A549 (cell line): Measurements from ENCODE around the gene DYNC2H1.

Experiments
- ESRRA ChIP-seq: fragments of 150-350 bp; IDR thresholded peaks from 2 replicates; pipeline ENCODE4 v1.6.1; 2014; ENCODE audit warnings: mild to moderate bottlenecking, low read length, borderline replicate concordance
- JUNB ChIP-seq: fragments of >200 bp; sonication (Bioruptor Twin); formaldehyde crosslinking; IDR thresholded peaks from 2 replicates; pipeline ENCODE4 v1.6.1; 2016
- POLR2A ChIP-seq: IDR thresholded peaks from 2 replicates; pipeline ENCODE4 v1.6.1; 2012; ENCODE audit warnings: mild to moderate bottlenecking, low read length
- TF ChIP-seq, protein P1 (sequence below): fragments of >200 bp; sonication (Bioruptor Twin); formaldehyde crosslinking; IDR thresholded peaks from 3 replicates; pipeline ENCODE4 v1.5.1; 2016
- TF ChIP-seq, protein P2 (sequence below): IDR thresholded peaks from 2 replicates; pipeline ENCODE4 v1.6.1; 2012

DNA sequence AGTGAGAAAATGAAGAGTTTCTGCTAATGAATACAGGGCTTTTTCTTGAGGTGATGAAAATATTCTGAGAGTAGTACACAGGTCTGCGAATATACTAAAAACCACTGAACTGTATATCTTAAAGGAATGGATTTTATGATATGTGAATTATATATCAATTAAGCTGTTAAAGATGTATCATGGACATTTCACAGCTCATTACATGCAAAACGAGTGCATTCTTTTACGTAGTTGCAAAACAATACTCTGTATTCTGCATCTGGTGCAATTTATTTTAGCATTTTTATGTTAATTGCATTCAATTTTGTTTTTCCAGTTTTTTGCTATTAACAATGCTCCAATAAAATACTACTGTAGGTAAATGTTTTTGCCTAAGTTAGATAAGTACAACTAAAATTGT lies 411.6 kb downstream of the DYNC2H1 start:
- TF ChIP-seq, protein P1, sequence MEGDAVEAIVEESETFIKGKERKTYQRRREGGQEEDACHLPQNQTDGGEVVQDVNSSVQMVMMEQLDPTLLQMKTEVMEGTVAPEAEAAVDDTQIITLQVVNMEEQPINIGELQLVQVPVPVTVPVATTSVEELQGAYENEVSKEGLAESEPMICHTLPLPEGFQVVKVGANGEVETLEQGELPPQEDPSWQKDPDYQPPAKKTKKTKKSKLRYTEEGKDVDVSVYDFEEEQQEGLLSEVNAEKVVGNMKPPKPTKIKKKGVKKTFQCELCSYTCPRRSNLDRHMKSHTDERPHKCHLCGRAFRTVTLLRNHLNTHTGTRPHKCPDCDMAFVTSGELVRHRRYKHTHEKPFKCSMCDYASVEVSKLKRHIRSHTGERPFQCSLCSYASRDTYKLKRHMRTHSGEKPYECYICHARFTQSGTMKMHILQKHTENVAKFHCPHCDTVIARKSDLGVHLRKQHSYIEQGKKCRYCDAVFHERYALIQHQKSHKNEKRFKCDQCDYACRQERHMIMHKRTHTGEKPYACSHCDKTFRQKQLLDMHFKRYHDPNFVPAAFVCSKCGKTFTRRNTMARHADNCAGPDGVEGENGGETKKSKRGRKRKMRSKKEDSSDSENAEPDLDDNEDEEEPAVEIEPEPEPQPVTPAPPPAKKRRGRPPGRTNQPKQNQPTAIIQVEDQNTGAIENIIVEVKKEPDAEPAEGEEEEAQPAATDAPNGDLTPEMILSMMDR, result no peak
- TF ChIP-seq, protein P2, sequence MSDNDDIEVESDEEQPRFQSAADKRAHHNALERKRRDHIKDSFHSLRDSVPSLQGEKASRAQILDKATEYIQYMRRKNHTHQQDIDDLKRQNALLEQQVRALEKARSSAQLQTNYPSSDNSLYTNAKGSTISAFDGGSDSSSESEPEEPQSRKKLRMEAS, result no peak
- TF ChIP-seq ESRRA (no peak), POLR2A (no peak), JUNB (no peak)
